B cell (primary cell): Measurements from ENCODE around the gene IFT43.

Experiments
- CTCF ChIP-seq: fragments of 200-600 bp; IDR thresholded peaks from one replicate; pipeline ENCODE4 v1.8.0; 2022; ENCODE audit warnings: antibody characterized with exemption, mild to moderate bottlenecking
- EZH2 ChIP-seq: IDR thresholded peaks from 2 replicates; pipeline ENCODE4 v1.6.1; 2012; ENCODE audit warnings: borderline replicate concordance, low read depth, mild to moderate bottlenecking, moderate library complexity, low read length; ENCODE audit not compliant: insufficient read depth, poor library complexity, severe bottlenecking

- TF ChIP-seq CTCF (no peak), EZH2 (no peak)
Measured at GRCh38 chr14:75971509-75971908, 14.1 kb upstream of the IFT43 start.
